Measurements from ENCODE around the gene NR2F1-AS1. TPM values are rescaled to one million over a fixed set of nuclear protein-coding genes. Genes with fewer than 3 reads are reported as not detected.

NR2F1-AS1 gene
- total RNA-seq, 2 donors from 2014 or later: 0.69 to 2.4 TPM

DNA sequence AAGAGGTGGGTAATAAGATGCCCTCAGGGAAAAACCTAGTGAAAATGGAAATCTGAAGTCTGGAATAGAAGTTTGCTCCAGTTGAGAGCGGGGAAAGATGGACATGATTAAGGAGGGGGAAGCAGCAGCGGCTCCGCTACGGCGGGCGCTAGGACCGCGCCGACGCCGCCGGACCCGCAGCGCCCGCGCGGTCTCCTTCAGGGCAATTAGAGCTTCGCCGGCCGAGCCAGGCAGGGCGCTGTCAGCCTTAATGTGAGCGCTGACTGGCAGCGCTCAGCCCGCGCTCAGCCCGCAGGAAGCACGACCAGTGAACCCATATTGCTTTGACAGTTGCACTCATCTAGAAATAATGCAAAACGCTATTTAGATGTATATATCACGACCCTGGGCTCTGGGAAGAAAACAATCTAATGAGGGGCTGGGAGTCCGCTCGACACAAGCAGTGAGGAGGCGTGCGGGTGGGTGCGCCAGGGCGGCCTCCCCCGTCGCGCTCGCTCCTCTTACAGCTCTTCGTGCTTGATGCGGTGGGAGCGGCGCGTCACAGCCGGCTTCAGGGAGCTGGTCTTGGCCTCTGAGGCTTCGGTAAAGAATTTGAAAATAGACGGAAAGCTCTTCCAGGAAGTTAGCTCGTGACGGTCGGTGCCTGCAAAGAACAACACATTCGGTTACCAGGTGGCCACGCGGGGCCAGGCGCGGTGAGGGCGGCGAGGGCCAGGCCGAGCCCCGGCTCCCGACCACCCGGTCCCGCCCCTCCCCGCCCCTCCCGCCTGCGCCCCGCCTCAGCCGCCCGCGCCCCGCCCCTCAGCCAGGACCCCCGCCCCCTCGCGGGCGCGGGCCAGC is 39.7 kb upstream of the NR2F1-AS1 start:
- Histone ChIP-seq H3K36me3 (no peaks in the 10 kb centered on the region), H3K4me3 (peak overlapping the region; percentile 71), H3K27ac (peak overlapping the region; percentile 47), H3K27me3 (no peaks in the 10 kb centered on the region), H3K9ac (ENCODE audit: low read depth in 2 of 2, low read length in 2 of 2) (peak overlapping the region; percentile 32 to 74), H3K9me3 (no peaks in the 10 kb centered on the region), H3K4me1 (no peaks in the 10 kb centered on the region)
- TF ChIP-seq, protein P1, sequence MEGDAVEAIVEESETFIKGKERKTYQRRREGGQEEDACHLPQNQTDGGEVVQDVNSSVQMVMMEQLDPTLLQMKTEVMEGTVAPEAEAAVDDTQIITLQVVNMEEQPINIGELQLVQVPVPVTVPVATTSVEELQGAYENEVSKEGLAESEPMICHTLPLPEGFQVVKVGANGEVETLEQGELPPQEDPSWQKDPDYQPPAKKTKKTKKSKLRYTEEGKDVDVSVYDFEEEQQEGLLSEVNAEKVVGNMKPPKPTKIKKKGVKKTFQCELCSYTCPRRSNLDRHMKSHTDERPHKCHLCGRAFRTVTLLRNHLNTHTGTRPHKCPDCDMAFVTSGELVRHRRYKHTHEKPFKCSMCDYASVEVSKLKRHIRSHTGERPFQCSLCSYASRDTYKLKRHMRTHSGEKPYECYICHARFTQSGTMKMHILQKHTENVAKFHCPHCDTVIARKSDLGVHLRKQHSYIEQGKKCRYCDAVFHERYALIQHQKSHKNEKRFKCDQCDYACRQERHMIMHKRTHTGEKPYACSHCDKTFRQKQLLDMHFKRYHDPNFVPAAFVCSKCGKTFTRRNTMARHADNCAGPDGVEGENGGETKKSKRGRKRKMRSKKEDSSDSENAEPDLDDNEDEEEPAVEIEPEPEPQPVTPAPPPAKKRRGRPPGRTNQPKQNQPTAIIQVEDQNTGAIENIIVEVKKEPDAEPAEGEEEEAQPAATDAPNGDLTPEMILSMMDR (IDR thresholded peaks at IDR 0.05): no peak
- intact Hi-C loops (cut with DNase I): no loop called here
- peak; percentile 76 for DNase-seq

DNA sequence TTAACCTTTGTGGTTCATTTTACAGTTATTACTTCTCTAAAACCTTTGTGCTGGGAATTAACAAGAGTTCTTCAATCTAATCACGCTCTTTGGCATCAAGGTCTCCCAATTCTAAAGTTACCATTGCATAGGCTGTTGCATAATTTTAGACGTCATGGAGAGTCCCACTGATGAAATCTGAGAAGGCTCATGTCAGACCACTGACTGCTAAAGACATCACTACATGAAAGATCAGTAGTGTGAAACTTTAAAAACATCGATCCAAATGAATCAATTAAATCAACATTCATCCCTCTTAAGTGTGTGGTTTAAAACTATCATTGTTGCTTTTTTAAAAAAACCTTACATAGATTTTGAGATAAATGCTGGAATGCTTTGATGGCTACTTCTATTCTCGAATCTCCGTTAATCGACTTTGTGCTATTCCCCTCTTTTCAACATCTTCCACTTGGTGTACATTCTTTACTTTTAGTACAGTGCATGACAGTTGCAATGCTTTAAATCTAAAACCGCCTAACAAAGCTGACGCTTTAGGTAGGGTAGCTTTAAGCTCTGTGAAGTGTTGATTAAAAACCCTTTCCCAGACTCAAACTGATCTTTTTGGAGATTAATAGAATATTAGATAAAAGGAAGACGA is 35.6 kb upstream of the NR2F1-AS1 start:
- H3K27ac ChIP-seq: no peak overlapping the region
- no peak for DNase-seq
- peaks cover 23% of the 10 kb centered on the region for H3K27me3 ChIP-seq
- H3K36me3 ChIP-seq: no peaks in the 10 kb centered on the region
- intact Hi-C loops (cut with DNase I): no loop called here
- no peaks in the 10 kb centered on the region for H3K9me3 ChIP-seq
- H3K9ac ChIP-seq (ENCODE audit: low read depth in 2 of 2, low read length in 2 of 2): no peak overlapping the region
- TF ChIP-seq, protein P1 (IDR thresholded peaks at IDR 0.05): no peak
- no peaks in the 10 kb centered on the region for H3K4me1 ChIP-seq
- H3K4me3 ChIP-seq: no peak overlapping the region

DNA sequence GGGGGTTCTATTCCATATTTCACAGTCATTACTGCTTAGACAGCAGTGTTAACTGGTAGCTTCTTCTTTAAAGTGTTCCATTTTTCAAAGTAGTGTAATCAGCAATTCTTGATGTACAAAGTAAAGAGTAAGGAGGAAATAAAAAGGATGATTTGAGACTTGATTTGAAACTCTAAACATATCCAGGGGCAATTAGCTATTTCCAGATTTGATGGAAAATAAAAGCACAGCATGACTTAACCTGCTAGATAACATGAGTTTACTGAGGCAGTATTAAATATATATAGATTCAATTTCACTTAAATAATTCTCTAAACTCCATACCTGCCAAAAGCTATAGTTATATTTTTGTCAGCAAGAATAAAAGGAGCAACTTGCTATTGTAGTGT is 31.8 kb upstream of the NR2F1-AS1 start:
- DNase-seq: no peak
- TF ChIP-seq, protein P1 (IDR thresholded peaks at IDR 0.05): no peak
- no peaks in the 10 kb centered on the region for H3K36me3 ChIP-seq
- H3K27ac ChIP-seq: no peak overlapping the region
- H3K9me3 ChIP-seq: no peaks in the 10 kb centered on the region
- H3K9ac ChIP-seq (ENCODE audit: low read depth in 2 of 2, low read length in 2 of 2): no peak overlapping the region
- H3K4me1 ChIP-seq: no peaks in the 10 kb centered on the region
- H3K27me3 ChIP-seq: peaks cover 56% of the 10 kb centered on the region
- intact Hi-C loops (cut with DNase I): no loop called here
- no peak overlapping the region for H3K4me3 ChIP-seq

DNA sequence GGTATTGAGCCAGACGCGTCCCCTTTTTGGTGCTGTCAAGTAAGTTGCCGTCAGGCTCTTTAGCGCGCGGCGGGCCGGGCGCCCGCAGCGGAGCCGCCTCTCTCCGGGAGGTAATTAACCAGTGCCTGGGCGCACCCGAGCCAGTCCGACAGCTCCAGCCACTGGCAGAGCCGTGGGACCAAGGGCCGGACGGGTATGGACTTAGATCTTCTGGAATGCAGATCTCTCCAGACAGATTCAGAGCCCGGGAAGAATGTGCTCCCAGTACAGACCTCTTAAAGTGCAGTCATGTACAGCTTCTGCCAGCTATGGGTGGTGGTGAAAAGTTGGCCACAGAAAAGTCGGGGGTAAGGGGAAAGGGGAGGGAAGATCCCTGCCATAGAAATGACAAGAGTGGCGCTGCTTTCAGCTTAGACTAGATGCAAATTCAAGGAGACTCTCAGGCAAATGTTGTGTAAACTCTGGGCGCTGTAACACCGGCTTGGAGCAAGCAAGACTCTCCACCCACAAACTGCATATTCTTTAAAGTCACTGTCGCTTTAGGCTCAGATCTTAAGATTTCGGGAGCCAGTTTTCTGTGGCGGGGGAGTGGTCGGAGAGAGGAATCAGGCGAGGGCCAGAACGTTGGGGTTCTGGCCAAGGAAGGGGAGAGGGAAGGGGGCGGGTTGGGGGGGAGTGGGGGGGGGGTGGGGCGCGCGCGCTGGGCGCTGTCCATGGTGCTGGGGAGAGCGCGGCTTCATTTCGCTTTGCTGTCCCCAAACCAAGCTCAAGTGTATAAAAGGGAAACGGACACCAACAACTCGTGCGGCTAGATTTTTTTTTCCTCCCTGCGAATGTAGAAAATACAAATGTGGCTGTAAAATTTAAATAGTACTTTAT is 31.2 kb upstream of the NR2F1-AS1 start:
- TF ChIP-seq, protein P1 (IDR thresholded peaks at IDR 0.05): no peak

DNA sequence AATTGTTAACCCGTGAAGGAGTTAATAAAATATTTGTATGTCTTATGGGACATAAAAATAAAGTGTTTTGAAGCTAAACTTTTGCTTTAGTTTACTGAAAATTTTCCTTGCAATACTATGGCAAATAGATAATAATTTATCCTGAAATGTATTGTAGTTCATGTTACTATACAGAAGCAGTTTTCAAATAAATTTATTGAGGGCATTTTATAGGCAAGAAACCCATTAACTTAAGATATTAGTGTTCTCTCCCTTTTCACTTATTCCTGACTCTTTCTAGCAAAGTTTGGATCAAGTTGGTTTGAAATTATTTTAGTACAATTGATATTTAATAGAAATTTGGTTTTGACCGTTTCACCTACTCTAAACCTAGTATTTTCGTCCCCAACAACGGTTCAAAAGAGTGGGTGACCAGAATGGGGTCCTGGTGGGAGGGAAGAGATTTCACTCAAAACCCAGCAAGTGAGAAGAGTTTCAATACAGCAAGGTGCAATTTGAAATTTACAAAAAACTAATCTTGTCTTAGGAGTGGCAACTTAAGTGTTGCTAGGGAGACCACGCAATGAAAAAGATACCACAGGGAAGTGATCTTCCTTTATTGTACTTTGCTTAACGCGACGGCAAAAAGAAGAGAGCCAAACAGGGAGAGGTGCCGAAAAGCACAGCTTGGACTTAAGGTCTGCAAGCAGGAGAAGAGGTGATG is 30.4 kb upstream of the NR2F1-AS1 start:
- no peak for DNase-seq
- Histone ChIP-seq H3K27ac (no peak overlapping the region), H3K9me3 (no peaks in the 10 kb centered on the region), H3K27me3 (peaks cover 66% of the 10 kb centered on the region), H3K36me3 (no peaks in the 10 kb centered on the region), H3K4me3 (no peak overlapping the region), H3K9ac (ENCODE audit: low read depth in 2 of 2, low read length in 2 of 2) (no peak overlapping the region), H3K4me1 (no peaks in the 10 kb centered on the region)
- TF ChIP-seq, protein P1 (IDR thresholded peaks at IDR 0.05): no peak
- intact Hi-C loops (cut with DNase I): no loop called here

More for the DNA sequence above, 31.2 kb upstream of the NR2F1-AS1 start:
- DNase-seq: no peak
- no peak overlapping the region for H3K9ac ChIP-seq (ENCODE audit: low read depth in 2 of 2, low read length in 2 of 2)
- H3K27ac ChIP-seq: no peak overlapping the region
- intact Hi-C loops (cut with DNase I): no loop called here
- no peaks in the 10 kb centered on the region for H3K9me3 ChIP-seq
- no peak overlapping the region for H3K4me3 ChIP-seq
- peaks cover 62% of the 10 kb centered on the region for H3K27me3 ChIP-seq
- no peaks in the 10 kb centered on the region for H3K4me1 ChIP-seq
- H3K36me3 ChIP-seq: no peaks in the 10 kb centered on the region

Data from colonic mucosa (tissue), 4 donors.